COR-L47 (cell line): ENCODE results near the gene SULT2B1.
"Not testable (repeated sequence)": the region's sequence is repeated elsewhere in the genome, so short reads cannot be mapped to it uniquely, and the experiment has no call there.

ENCODE experiments used
- DNase-seq: peaks from one replicate; lab custom pipeline; 2025; lab: John Stamatoyannopoulos, UW

SULT2B1 gene

GRCh38 chr19:48529156-48529555 is 22.8 kb upstream of the SULT2B1 start:
- DNase-seq = no peak

- no peak for DNase-seq
Measured at GRCh38 chr19:48530066-48530720, 21.8 kb upstream of the SULT2B1 start.

- DNase-seq = no peak
Measured at GRCh38 chr19:48530770-48531169, 21.2 kb upstream of the SULT2B1 start.

GRCh38 chr19:48533770-48534169 is 18.2 kb upstream of the SULT2B1 start:
- DNase-seq = no peak

DNA sequence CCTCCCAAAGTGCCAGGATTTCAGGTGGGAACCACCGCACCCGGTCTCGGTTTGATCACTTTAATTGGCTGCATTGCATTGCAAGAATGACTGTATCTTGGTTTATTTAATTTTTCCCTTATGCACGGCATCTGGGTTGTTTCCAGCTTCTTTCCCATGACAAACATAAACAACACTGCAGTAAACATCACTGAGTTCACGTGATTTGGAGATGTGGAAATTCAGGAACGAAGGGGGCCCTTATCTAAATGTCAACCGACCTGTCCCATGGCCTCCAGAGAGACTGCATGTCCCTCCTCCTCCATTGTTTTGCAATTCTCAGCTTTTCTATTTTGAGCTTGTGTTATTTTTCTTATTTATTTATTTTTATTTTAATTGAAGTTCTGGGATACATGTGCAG is 14.4 kb upstream of the SULT2B1 start:
- DNase-seq = no peak

- DNase-seq = not testable (repeated sequence)
Measured at GRCh38 chr19:48538057-48538456, 13.9 kb upstream of the SULT2B1 start.

GRCh38 chr19:48539503-48540096 is 12.4 kb upstream of the SULT2B1 start:
- DNase-seq = peak; percentile 92

GRCh38 chr19:48540110-48540509 is 11.9 kb upstream of the SULT2B1 start:
- DNase-seq = peak; percentile 38

- DNase-seq = no peak
Measured at GRCh38 chr19:48541813-48542212, 10.2 kb upstream of the SULT2B1 start.

DNA sequence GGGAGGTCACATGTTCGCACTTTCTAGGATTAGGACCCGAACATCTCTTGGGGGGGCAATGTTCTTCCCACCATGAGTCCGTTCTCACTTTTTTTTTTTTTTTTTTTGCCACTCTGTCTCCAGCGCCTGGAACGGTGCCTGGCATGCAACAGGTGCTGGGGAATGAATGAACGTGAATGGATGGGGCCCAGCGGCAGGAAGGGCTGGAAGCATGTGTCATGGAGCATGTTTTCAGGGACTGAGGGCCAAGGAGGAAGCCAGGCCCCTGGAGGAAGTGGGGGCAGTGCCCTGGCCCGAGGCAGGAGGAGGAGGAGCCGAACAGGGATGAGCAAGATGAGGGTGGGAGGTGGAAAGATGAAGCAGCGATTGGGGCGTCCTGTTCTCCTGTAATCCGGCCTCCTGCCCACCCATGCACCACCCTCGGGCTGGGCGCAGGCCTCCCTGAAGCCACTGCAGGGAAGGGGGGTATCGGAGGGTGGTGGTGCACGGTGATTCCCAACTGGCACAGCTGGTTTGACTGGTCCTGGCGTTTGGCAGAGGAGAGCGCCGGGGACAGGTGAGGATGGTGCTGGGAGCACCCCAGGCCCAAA is 8.8 kb upstream of the SULT2B1 start:
- DNase-seq = no peak

GRCh38 chr19:48544856-48545750 is 6.9 kb upstream of the SULT2B1 start:
- DNase-seq = no peak

DNA sequence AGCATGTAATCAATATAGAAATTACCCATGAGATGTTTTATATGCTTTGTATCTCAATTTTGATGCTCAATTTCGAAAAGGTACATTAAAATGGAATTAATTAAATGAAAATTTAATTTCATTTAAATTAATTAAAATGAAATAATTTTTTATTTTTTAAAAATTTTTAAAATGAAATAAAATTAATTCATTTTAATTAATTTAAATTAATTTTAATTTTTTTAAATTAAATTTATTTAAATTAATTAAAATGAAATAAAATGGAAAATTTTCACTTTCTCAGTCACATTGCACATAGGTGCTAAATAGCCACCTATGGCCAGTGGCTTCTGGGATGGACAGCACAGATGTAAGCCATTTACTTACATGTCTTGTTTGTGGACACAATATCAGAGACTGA is 4.2 kb upstream of the SULT2B1 start:
- no peak for DNase-seq

DNA sequence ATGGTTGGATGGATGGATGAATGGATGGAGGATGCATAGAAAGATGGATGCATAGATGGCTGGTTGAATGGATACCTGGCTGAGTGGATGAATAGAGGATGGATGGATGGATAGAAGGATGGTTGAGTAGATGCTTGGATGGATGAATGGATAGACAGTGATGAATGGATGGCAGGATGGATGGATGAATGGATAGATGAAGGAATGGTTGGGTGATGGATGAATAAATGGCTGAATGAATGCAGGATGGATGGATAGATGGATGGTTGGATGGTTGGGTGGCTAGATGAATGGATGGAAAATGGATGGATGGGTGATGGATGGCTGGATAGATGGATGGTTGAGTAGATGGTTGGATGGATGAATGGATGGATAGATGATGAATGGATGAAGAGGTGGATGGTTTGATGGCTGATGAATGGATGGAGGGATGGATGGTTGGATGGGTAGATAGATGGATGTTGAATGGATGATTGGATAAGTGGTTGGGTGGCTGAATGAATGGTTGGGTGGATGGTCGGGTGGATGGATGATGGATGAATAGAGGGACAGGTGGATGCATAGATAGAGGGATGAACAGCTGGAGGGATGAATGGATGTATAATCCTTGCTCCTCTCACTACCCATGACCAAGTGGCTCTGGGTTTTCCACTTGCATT is 3.6 kb upstream of the SULT2B1 start:
- no peak for DNase-seq

DNA sequence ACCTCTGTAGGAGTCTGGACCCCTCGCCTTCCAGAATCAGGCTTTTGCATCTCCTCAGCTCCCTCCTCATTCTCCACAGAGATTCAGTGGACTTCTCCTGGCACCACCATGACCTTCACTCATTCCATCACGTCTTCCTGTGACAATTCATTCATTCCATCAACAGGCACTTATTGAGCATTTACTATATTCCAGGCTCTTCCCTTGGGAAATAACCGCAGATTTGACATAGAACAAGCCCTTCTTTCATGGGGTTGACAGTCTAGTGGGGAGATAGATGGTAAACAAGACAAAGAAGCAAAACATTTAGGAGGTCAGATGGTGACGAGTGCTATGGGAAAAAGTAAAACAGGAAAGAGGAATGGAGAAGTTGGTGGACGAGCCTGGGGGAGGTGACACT is 2.6 kb upstream of the SULT2B1 start:
- DNase-seq = no peak

DNA sequence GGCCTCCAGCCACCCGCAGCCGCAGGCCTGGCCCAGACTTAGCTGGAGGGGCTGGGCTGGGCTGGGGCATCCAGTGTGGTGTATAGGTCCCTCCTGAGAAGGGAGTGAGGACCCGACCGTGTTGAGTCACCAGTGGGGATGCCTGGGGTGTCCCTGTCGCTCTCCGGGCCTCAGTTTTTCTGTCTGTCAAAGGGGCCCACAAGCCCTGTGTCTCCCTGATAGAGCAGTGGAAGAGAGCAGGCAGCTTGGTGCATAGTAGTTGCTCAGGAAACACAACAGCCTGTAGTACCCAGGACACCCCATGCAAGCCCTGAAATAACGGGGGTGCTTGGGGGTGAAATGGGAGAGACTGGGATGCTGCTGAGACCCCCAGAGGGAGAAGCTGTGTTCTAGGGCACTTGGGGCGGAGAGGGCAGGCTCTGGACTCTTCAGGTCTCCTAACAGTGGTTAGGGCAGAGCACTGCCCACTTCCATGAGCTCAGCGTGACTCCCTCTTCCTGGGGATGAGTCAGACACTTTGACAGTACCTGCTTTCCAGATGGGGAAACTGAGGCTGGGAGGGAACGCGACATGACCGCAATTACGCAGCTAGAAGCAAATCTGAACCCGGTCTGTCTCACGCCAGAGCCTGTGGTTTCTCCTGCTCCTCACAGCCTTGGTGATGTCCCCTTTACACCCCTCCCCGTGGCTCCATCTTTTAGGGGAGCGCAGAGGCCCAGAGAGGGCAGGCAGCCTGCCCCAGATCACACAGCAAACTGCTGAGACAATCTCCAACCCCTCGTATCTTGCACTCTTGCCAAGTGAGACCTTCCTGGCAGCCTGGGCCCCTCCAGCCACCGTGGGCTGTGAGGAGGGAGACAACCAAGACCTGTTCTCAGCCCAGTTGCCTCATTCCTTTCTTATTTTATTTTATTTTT is 692 bp downstream of the SULT2B1 start:
- no peak for DNase-seq

GRCh38 chr19:48553676-48554384 is 1.9 kb downstream of the SULT2B1 start:
- no peak for DNase-seq

- no peak for DNase-seq
Measured at GRCh38 chr19:48554385-48555091, 2.6 kb downstream of the SULT2B1 start.

GRCh38 chr19:48556163-48556562 is 4.2 kb downstream of the SULT2B1 start:
- no peak for DNase-seq

DNA sequence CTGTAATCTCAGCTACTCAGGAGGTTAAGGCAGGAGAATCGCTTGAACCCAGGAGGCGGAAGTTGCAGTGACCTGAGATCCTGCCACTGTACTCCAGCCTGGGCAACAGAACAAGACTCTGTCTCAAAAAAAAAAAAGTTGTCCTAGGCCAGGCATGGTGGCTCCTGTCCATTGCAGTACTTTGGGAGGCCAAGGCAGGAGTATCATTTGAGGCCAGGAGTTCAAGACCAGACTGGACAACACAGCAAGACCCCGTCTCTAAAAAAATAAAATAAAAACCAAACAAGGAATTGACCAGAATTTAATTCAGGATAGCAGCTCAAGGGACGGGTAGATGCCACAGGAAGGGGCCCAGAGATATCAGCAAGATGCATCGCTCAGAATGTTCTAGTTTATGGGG is 4.9 kb downstream of the SULT2B1 start:
- no peak for DNase-seq
